K562 (cell line): ENCODE results near the gene STK32C.

Experiments used
- EZH2 ChIP-seq: IDR thresholded peaks from 2 replicates; pipeline ENCODE4 v1.6.1; 2012; ENCODE audit warnings: low read depth, mild to moderate bottlenecking, inconsistent platforms, low read length, borderline replicate concordance
- POLR2A ChIP-seq: fragments of 450-650 bp; conservative IDR thresholded peaks from 2 replicates; pipeline ENCODE4 v1.6.1; 2016
- SREBF1 ChIP-seq: fragments of 150-350 bp; IDR thresholded peaks from 2 replicates; pipeline ENCODE4 v1.6.1; 2014; ENCODE audit warnings: antibody characterized with exemption, low read depth, low read length, borderline replicate concordance

DNA sequence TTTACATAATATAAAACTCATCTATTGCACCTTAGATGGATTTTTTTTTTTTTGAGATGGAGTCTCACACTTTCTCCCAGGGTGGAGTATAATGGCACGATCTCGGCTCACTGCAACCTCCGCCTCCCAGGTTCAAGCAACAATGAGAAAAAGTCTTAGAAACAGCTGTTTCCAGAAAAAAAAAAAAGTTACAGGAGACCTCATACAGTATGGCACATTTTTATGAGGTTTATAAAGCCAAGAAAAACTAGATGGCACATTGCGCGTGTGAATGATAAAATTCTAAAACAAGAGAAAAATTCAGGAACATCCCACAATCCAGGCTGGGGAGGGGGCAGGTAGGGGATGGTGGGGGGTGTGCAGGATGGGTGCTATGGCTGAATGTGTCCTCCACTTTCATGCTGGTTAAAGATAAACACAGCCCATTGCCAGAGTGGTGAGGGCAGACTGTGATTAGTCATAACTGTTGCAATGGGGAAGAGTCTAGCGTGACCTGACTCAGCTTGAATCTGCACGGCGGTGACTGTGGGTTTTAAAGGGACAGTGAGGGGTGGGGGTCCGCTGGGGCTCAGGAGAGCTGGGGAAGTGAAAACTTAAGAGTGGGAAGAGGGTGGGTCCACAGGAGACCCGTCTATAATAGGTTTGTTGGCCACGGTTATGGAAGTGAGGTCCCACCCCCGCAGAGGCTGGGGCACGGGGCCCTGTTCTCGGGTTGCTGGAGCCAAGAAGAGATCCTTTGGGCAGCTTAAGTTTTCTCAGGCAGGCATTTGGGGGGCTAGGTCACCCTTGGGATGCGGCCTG lies 12.3 kb upstream of the STK32C start:
- TF ChIP-seq EZH2 (no peak), SREBF1 (no peak), POLR2A (no peak)
